ENCODE measurements around the gene VAMP4. TPM values are rescaled to one million over a fixed set of nuclear protein-coding genes. Genes with fewer than 3 reads are reported as not detected.

VAMP4 gene
- total and polyA plus RNA-seq, 7 experiments from 2014 or later: 15.5 to 27.2 (median 19.4) TPM

GRCh38 chr1:171654942-171655745, 86.7 kb downstream of the VAMP4 start:
- H3K9me3 Mint-ChIP-seq: no peaks in the 10 kb centered on the region
- no peaks in the 10 kb centered on the region for H3K9me3 ChIP-seq (ENCODE audit: control insufficient read depth in 2 of 3, low read length in 3 of 3)
- peak overlapping the region in 8 of 10 donors; percentile 3 to 72 (median 52) for H3K4me3 Mint-ChIP-seq
- H3K36me3 ChIP-seq (ENCODE audit: control insufficient read depth in 2 of 3, insufficient read depth in 3 of 3, low read length in 3 of 3): no peaks in the 10 kb centered on the region
- H3K4me3 ChIP-seq (ENCODE audit: low read length): peak overlapping the region; percentile 39
- no peak overlapping the region for H3K27ac ChIP-seq (ENCODE audit: low read depth, low read length)
- peaks cover 3 to 5% of the 10 kb centered on the region in 2 donors for H3K4me1 ChIP-seq (ENCODE audit: control insufficient read depth in 2 of 2, insufficient read depth in 2 of 2, low read length in 2 of 2)
- ATAC-seq: peak; percentile 78
- intact Hi-C loops (cut with micrococcal nuclease): loop anchor here (2.0 to 10.0 kb wide), 6 partner anchors 62 to 770 kb away; partner anchors contain the start of genes METTL13 (in 2 of the 2), C1orf105 (in 1 of the 2) and VAMP4 (in 1 of the 2)
- H3K27ac Mint-ChIP-seq: peak overlapping the region in 1 of 9 donors; percentile 33
- H3K4me1 Mint-ChIP-seq: peaks cover 9 to 12% (median 10%) of the 10 kb centered on the region in 7 donors
- peak; percentile 24 to 76 (median 38) for DNase-seq
- ChIA-PET POLR2A (interaction anchor here (0.7 kb wide), 1 partner anchor 123 kb away, joined by 5 read pairs; no protein-coding TSS in a partner anchor), CTCF (interaction anchor here (0.8 to 1.1 kb wide), 3 partner anchors 10 to 86 kb away, joined by 3 to 4 read pairs (median 3); no protein-coding TSS in a partner anchor)
- no peaks in the 10 kb centered on the region for H3K27me3 ChIP-seq (ENCODE audit: control insufficient read depth in 2 of 2, insufficient read depth in 2 of 2, low read length in 2 of 2)
- H3K27me3 Mint-ChIP-seq: peaks cover 0 to 34% (median 11%) of the 10 kb centered on the region in 5 donors
- H3K36me3 Mint-ChIP-seq: no peaks in the 10 kb centered on the region

- H3K4me3 Mint-ChIP-seq: no peak overlapping the region
- CTCF ChIA-PET: interaction anchor here (0.8 to 1.0 kb wide), 2 partner anchors 10 to 87 kb away, joined by 3 read pairs; no protein-coding TSS in a partner anchor
These were observed 87.5 kb downstream of the VAMP4 start for GRCh38 chr1:171654201-171654941.

GRCh38 chr1:171653796-171654195, 88.1 kb downstream of the VAMP4 start:
- H3K4me1 ChIP-seq (ENCODE audit: control insufficient read depth in 2 of 2, insufficient read depth in 2 of 2, low read length in 2 of 2): peaks cover 3 to 5% of the 10 kb centered on the region in 2 donors
- H3K36me3 ChIP-seq (ENCODE audit: control insufficient read depth in 2 of 3, insufficient read depth in 3 of 3, low read length in 3 of 3): no peaks in the 10 kb centered on the region
- Mint-ChIP-seq H3K4me1 (peaks cover 9 to 12% (median 10%) of the 10 kb centered on the region in 7 donors), H3K27ac (no peak overlapping the region), H3K36me3 (no peaks in the 10 kb centered on the region), H3K4me3 (no peak overlapping the region), H3K9me3 (no peaks in the 10 kb centered on the region), H3K27me3 (peaks cover 0 to 37% (median 11%) of the 10 kb centered on the region in 5 donors)
- ATAC-seq (no peak), DNase-seq (no peak)
- H3K27me3 ChIP-seq (ENCODE audit: control insufficient read depth in 2 of 2, insufficient read depth in 2 of 2, low read length in 2 of 2): no peaks in the 10 kb centered on the region
- CTCF ChIA-PET: no interaction called here
- no peak overlapping the region for H3K27ac ChIP-seq (ENCODE audit: low read depth, low read length)
- H3K4me3 ChIP-seq (ENCODE audit: low read length): no peak overlapping the region
- POLR2A ChIA-PET: no interaction called here
- no peaks in the 10 kb centered on the region for H3K9me3 ChIP-seq (ENCODE audit: control insufficient read depth in 2 of 3, low read length in 3 of 3)
- intact Hi-C loops (cut with micrococcal nuclease): loop anchor here (2.0 to 10.0 kb wide), 3 partner anchors 331 to 771 kb away; partner anchors contain the start of gene C1orf105 (in 1 of the 2)

More at GRCh38 chr1:171654201-171654941, 87.5 kb downstream of the VAMP4 start:
- Histone ChIP-seq H3K4me1 (ENCODE audit: control insufficient read depth in 2 of 2, insufficient read depth in 2 of 2, low read length in 2 of 2) (peaks cover 3 to 5% of the 10 kb centered on the region in 2 donors), H3K27ac (ENCODE audit: low read depth, low read length) (no peak overlapping the region), H3K27me3 (ENCODE audit: control insufficient read depth in 2 of 2, insufficient read depth in 2 of 2, low read length in 2 of 2) (no peaks in the 10 kb centered on the region), H3K4me3 (ENCODE audit: low read length) (no peak overlapping the region), H3K36me3 (ENCODE audit: control insufficient read depth in 2 of 3, insufficient read depth in 3 of 3, low read length in 3 of 3) (no peaks in the 10 kb centered on the region), H3K9me3 (ENCODE audit: control insufficient read depth in 2 of 3, low read length in 3 of 3) (no peaks in the 10 kb centered on the region)
- Mint-ChIP-seq H3K9me3 (no peaks in the 10 kb centered on the region), H3K27ac (no peak overlapping the region), H3K4me1 (peaks cover 9 to 12% (median 10%) of the 10 kb centered on the region in 7 donors), H3K27me3 (peaks cover 0 to 37% (median 11%) of the 10 kb centered on the region in 5 donors), H3K36me3 (no peaks in the 10 kb centered on the region)
- POLR2A ChIA-PET: interaction anchor here (0.7 kb wide), 1 partner anchor 124 kb away, joined by 5 read pairs; no protein-coding TSS in a partner anchor
- no peak for DNase-seq
- no peak for ATAC-seq
- intact Hi-C loops (cut with micrococcal nuclease): loop anchor here (2.0 to 10.0 kb wide), 3 partner anchors 330 to 770 kb away; partner anchors contain the start of gene C1orf105 (in 1 of the 2)

GRCh38 chr1:171652234-171652822, 89.5 kb downstream of the VAMP4 start, which contains the start of gene MYOC:
Gene MYOC (minus strand): TSS chr1:171652688. CDS start chr1:171652611, 77 bp downstream.
- Histone ChIP-seq H3K4me3 (ENCODE audit: low read length) (no peak within 1 kb of the TSS), H3K27me3 (ENCODE audit: control insufficient read depth in 2 of 2, insufficient read depth in 2 of 2, low read length in 2 of 2) (no peaks in the 10 kb centered on the region), H3K27ac (ENCODE audit: low read depth, low read length) (no peak within 1 kb of the TSS), H3K9me3 (ENCODE audit: control insufficient read depth in 2 of 3, low read length in 3 of 3) (no peaks in the 10 kb centered on the region), H3K4me1 (ENCODE audit: control insufficient read depth in 2 of 2, insufficient read depth in 2 of 2, low read length in 2 of 2) (peaks cover 3 to 5% of the 10 kb centered on the region in 2 donors), H3K36me3 (ENCODE audit: control insufficient read depth in 2 of 3, insufficient read depth in 3 of 3, low read length in 3 of 3) (no peaks in the 10 kb centered on the region)
- H3K9me3 Mint-ChIP-seq: no peaks in the 10 kb centered on the region
- no peaks in the 10 kb centered on the region for H3K36me3 Mint-ChIP-seq
- DNase-seq (no peak), ATAC-seq (no peak)
- peaks cover 0 to 33% (median 11%) of the 10 kb centered on the region in 5 donors for H3K27me3 Mint-ChIP-seq
- POLR2A ChIA-PET: no interaction called here
- intact Hi-C loops (cut with micrococcal nuclease): loop anchor here (10.0 kb wide), 2 partner anchors 742 to 772 kb away; partner anchors contain the start of gene C1orf105 (in 1 of the 2)
- no peak within 1 kb of the TSS for H3K4me3 Mint-ChIP-seq
- peaks cover 9 to 12% (median 10%) of the 10 kb centered on the region in 7 donors for H3K4me1 Mint-ChIP-seq
- CTCF ChIA-PET: no interaction called here
- H3K27ac Mint-ChIP-seq: no peak within 1 kb of the TSS

Other genes with a start within 250 kb of the VAMP4 start
- gene MYOCOS, start 119.8 kb downstream of the VAMP4 start, total RNA-seq: under 1 TPM in 3 of 5 experiments, not detected in 2; 0.22 to 0.81 (median 0.41) TPM
- gene MYOCOS, start 119.8 kb downstream of the VAMP4 start, polyA plus RNA-seq: under 1 TPM in 1 of 2 donors, not detected in 1; 0.19 TPM
- gene MYOC, start 89.4 kb downstream of the VAMP4 start, total RNA-seq: not detected
- not detected for gene MYOC, start 89.4 kb downstream of the VAMP4 start, polyA plus RNA-seq
- 10 to 100 TPM; 15.6 to 50.7 (median 34.5) TPM for gene METTL13, start 39.6 kb upstream of the VAMP4 start, total RNA-seq
- gene METTL13, start 39.6 kb upstream of the VAMP4 start, polyA plus RNA-seq: 10 to 100 TPM; 35.6 to 55.7 TPM
- gene DNM3, start 99.4 kb upstream of the VAMP4 start, total RNA-seq: 1 to 10 TPM; 1.9 to 2.5 (median 2.1) TPM
- gene DNM3, start 99.4 kb upstream of the VAMP4 start, polyA plus RNA-seq: 1 to 10 TPM; 1.2 to 1.5 TPM

All from naive thymus-derived CD4-positive, alpha-beta T cell (primary cell).